ENCODE results near the gene ACOXL. TPM values are rescaled to one million over a fixed set of nuclear protein-coding genes. Genes with fewer than 3 reads are reported as not detected.

ACOXL gene
- total RNA-seq, 1 donor from 2014 or later = not detected

GRCh38 chr2:111007757-111008688 is 275.6 kb downstream of the ACOXL start:
- no peak overlapping the region for H3K27ac Mint-ChIP-seq (ENCODE audit: unreplicated experiment)
- H3K36me3 Mint-ChIP-seq (ENCODE audit: low read depth) = peaks cover 6% of the 10 kb centered on the region
- no peaks in the 10 kb centered on the region for H3K4me1 Mint-ChIP-seq
- H3K27me3 Mint-ChIP-seq (ENCODE audit: low read depth) = no peaks in the 10 kb centered on the region
- no peak overlapping the region for H3K4me3 Mint-ChIP-seq
- DNase-seq (ENCODE audit: low read depth, low spot score) = no peak
- no peak for TF ChIP-seq CTCF (conservative IDR thresholded peaks at IDR 0.05)
- H3K9me3 Mint-ChIP-seq = peaks cover 7% of the 10 kb centered on the region

- TF ChIP-seq CTCF (conservative IDR thresholded peaks at IDR 0.05) = no peak
- no peaks in the 10 kb centered on the region for H3K27me3 Mint-ChIP-seq (ENCODE audit: low read depth)
- no peak overlapping the region for H3K27ac Mint-ChIP-seq (ENCODE audit: unreplicated experiment)
- H3K9me3 Mint-ChIP-seq = peaks cover 7% of the 10 kb centered on the region
- H3K4me1 Mint-ChIP-seq = no peaks in the 10 kb centered on the region
- no peak for DNase-seq (ENCODE audit: low read depth, low spot score)
- peaks cover 6% of the 10 kb centered on the region for H3K36me3 Mint-ChIP-seq (ENCODE audit: low read depth)
- H3K4me3 Mint-ChIP-seq = no peak overlapping the region
Measured at GRCh38 chr2:111011218-111011617, 278.8 kb downstream of the ACOXL start.

- H3K9me3 Mint-ChIP-seq = peaks cover 7% of the 10 kb centered on the region
- no peaks in the 10 kb centered on the region for H3K4me1 Mint-ChIP-seq
- H3K27me3 Mint-ChIP-seq (ENCODE audit: low read depth) = no peaks in the 10 kb centered on the region
- peaks cover 3% of the 10 kb centered on the region for H3K36me3 Mint-ChIP-seq (ENCODE audit: low read depth)
- DNase-seq (ENCODE audit: low read depth, low spot score) = no peak
- no peak overlapping the region for H3K27ac Mint-ChIP-seq (ENCODE audit: unreplicated experiment)
- TF ChIP-seq CTCF (conservative IDR thresholded peaks at IDR 0.05) = no peak
- no peak overlapping the region for H3K4me3 Mint-ChIP-seq
Measured at GRCh38 chr2:111015283-111015995, 283.1 kb downstream of the ACOXL start.

GRCh38 chr2:111017034-111017622 is 284.8 kb downstream of the ACOXL start:
- H3K4me3 Mint-ChIP-seq = no peak overlapping the region
- no peaks in the 10 kb centered on the region for H3K36me3 Mint-ChIP-seq (ENCODE audit: low read depth)
- H3K9me3 Mint-ChIP-seq = peaks cover 3% of the 10 kb centered on the region
- TF ChIP-seq CTCF (conservative IDR thresholded peaks at IDR 0.05) = no peak
- H3K27ac Mint-ChIP-seq (ENCODE audit: unreplicated experiment) = no peak overlapping the region
- DNase-seq (ENCODE audit: low read depth, low spot score) = no peak
- no peaks in the 10 kb centered on the region for H3K4me1 Mint-ChIP-seq
- H3K27me3 Mint-ChIP-seq (ENCODE audit: low read depth) = no peaks in the 10 kb centered on the region

GRCh38 chr2:111017909-111018308 is 285.5 kb downstream of the ACOXL start:
- Mint-ChIP-seq H3K4me3 (no peak overlapping the region), H3K9me3 (peaks cover 3% of the 10 kb centered on the region), H3K36me3 (ENCODE audit: low read depth) (no peaks in the 10 kb centered on the region), H3K4me1 (no peaks in the 10 kb centered on the region), H3K27ac (ENCODE audit: unreplicated experiment) (no peak overlapping the region), H3K27me3 (ENCODE audit: low read depth) (no peaks in the 10 kb centered on the region)
- no peak for DNase-seq (ENCODE audit: low read depth, low spot score)
- TF ChIP-seq CTCF (conservative IDR thresholded peaks at IDR 0.05) = no peak

Data from neural crest cell (in vitro differentiated cells).